Measurements from ENCODE around the gene TRIM2. TPM values are rescaled to one million over a fixed set of nuclear protein-coding genes. Genes with fewer than 3 reads are reported as not detected.

The TRIM2 gene
- total RNA-seq, 4 donors from 2014 or later, result 14.5 to 29.7 (median 16.6) TPM

DNA sequence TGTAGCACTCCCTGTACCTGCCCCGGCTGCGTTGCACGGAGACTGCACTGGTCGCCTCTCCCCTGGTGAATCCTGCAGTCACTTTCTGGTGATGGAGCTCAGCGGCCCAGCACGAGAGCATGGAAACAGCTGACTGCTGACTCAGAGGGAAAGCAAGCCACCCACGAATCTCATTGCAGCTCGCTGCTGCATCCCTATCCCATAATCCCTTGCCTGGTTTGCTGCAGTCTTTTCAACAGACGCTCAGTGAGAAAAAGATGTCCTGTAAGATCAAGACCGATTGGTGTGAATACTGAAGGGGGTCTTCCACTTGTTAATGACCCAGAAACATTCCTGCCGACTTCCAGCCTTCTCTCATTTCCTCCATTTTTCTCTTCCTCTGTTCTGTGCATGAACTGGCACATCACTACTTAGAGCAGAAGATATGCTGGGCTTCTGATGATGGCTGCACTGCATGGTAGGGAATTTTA, 52.9 kb downstream of the TRIM2 start:
- TF ChIP-seq CTCF (IDR thresholded peaks at IDR 0.05; ENCODE audit: low read depth), result no peak

DNA sequence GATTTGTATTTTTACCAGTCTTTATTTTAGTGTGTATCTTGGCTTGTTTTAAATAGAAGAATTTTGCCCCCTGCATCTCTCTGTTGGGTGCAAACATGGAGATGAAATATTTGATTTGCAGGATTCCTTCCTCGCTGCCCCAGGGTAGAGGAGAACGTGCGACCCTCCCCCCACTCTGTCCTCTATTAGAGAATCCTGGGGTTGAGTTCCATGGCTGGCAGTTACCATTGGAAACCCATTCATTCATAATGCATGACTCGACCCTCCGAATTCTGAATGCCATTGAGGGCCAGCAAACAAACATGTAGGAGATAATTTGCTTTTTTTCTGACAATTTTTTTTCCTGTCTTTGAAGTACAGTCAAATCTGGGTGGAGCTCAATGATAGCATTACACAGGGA, 53.7 kb downstream of the TRIM2 start:
- TF ChIP-seq CTCF (IDR thresholded peaks at IDR 0.05; ENCODE audit: low read depth), result no peak

DNA sequence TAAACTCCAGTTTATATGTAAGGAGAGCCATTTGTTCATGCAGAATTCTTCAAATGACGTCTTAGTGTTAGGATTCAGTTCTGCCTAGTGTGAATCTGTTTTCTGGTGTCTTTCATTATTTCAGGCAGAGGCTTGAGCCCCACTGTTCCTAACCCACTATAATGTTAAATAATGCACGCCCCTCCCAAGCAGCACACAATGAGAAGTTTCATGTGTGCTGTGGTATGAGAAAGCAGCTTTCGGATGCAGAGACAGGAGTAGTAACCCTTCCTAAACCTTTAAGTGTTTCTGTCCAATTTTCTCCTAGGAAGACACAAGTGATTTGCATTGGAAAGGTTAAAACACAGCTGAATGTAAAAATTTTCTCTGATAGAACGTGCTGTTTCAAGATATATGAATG, 54.5 kb downstream of the TRIM2 start:
- no peak for TF ChIP-seq CTCF (IDR thresholded peaks at IDR 0.05; ENCODE audit: low read depth)

DNA sequence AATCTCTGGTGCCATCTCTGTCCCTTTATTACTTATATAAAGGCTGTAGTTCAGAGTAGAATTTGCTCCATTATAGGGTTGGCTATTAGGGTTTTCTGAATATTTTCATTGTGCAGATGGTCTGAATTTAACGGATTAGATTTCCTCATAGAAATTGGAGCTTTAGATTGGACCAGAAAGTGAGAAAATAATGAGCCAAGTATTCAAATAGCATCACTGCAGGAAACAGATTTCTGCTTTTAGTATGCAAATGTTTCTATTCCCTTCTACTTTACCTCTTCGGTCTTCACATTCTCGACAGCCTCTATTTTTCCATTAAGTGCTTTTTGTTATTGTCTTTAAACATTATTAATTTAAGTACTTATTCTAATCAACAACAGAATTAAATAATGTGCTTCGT, 55.4 kb downstream of the TRIM2 start:
- TF ChIP-seq CTCF (IDR thresholded peaks at IDR 0.05; ENCODE audit: low read depth), result no peak

DNA sequence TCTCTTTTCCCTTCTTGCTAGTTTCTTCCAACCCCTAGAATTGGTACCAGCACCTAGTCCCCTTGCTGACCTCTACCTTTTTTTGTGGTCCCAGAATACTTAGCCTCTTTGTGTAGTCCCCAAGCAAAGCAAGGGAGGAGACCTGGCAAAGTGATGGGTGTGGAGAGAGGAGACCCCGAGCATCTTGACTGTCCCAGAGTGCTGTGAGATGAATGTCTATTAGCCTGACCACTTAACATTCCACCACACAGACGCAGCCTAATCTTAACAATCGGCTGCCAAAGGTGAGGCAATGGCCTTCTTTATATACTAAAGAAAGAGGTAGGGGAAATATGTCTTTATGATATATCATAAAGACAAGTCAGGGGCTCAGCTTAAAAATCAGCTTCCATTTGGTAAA, 55.9 kb downstream of the TRIM2 start:
- TF ChIP-seq CTCF (IDR thresholded peaks at IDR 0.05; ENCODE audit: low read depth), result no peak

- TF ChIP-seq CTCF (IDR thresholded peaks at IDR 0.05; ENCODE audit: low read depth), result no peak
Observed at GRCh38 chr4:153260553-153261300, 56.5 kb downstream of the TRIM2 start.

GRCh38 chr4:153261461-153261860, 57.2 kb downstream of the TRIM2 start:
- TF ChIP-seq CTCF (IDR thresholded peaks at IDR 0.05; ENCODE audit: low read depth), result no peak

Measured in subcutaneous adipose tissue (tissue), 4 donors.